HG03139 (cell line): Measurements from ENCODE around the gene IFNAR2.
A peak's percentile ranks its signal among the peaks of the same experiment; 100 is the strongest.

Experiments used
- ATAC-seq: cut with Tn5 transposase; IDR thresholded peaks from one replicate; pipeline ENCODE4 v1.9.1; 2021; ENCODE audit not compliant: unreplicated experiment

IFNAR2 gene

DNA sequence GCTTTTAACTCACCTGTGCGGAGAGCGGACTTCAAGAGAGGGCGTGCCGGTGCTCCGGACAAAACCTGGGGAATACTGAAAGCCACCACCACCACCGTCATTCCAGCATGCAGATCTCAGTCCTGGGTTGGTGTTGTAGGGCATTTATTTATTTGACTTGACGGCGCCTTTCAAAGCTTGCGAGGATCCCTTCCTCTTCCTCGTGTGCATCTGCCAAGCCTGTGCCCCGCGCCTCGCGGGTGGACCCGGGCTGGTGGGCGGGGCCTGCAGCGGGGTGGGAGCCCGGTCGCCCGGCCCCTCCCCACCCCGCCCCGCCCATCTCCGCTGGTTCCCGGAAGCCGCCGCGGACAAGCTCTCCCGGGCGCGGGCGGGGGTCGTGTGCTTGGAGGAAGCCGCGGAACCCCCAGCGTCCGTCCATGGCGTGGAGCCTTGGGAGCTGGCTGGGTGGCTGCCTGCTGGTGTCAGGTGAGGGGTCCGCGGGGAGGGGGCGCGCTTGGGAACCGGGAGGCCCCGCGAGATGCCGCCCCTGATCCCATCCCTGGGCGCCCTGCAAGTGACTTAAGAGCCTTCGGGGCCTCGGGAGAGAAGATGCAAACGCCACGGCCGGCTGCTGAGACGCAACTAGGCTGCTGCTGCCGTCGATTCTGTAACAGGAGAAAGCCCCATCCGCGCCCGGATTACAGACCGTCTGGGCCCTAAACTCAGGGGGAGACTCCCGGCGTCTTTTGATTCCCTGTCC, 36.5 kb downstream of the IFNAR2 start, which contains the start of gene IL10RB:
TSS of gene IL10RB (plus strand) at position 318 of the 739 bp plus-strand sequence. CDS start at position 417, 99 bp downstream.
- no peak for ATAC-seq

GRCh38 chr21:33266789-33267135, 37.0 kb downstream of the IFNAR2 start:
- no peak for ATAC-seq

DNA sequence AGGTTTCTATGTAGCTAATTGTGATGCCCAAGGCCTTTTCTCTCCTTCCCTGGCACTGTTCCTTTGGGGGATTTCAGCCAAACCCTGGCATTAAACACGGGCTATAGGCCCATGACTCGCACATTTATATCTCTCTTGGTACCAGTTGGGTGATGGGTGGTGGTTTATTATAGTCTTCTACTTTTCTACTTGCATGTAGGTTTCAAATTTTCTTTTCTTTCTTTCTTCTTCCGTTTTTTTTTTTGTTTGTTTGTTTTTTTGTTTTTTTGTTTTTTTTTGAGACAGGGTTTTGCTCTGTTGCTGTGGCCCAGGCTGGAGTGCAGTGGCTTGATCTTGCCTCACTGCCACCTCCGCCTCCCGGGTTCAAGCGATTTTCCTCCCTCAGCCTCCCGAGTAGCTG, 37.5 kb downstream of the IFNAR2 start:
- ATAC-seq, result no peak

- ATAC-seq, result no peak
Measured at GRCh38 chr21:33268393-33268736, 38.6 kb downstream of the IFNAR2 start.

DNA sequence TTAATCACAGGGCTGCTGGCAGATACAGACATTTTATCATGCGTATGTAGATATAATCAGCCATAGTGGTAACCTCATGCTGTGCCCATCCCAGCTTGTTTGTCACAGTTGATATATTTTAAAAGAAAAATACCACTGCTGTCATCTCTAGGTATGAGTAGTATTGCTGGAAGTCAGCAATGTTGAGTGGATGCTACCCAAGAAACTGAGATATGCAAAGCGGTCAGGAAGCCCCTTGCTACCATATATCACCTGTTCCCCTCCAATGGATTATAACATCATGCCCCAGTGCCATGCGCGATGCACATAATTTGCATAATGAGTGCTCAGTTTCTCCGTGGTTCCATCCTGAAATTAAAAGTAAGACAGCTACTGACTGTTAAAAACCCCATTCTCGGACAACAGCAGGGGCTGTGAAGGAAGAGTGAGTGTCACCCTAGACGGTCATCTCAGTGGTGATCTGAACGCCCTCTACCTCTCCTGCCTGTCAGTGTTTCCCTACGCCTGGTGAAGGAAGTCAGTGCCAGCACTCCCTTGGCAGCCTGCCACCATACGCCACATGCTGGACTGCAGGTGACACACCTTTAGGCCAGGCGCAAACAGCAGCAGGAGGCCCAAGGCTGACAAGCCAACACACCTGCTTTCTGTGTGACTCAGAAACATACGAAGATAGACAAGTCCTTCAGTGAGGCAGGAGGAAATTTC, 39.2 kb downstream of the IFNAR2 start:
- peak; percentile 43 for ATAC-seq

GRCh38 chr21:33270986-33271385, 41.2 kb downstream of the IFNAR2 start:
- no peak for ATAC-seq

- ATAC-seq, result no peak
Measured at GRCh38 chr21:33273044-33273443, 43.3 kb downstream of the IFNAR2 start.

GRCh38 chr21:33278721-33279120, 49.0 kb downstream of the IFNAR2 start:
- ATAC-seq, result no peak

- no peak for ATAC-seq
Measured at GRCh38 chr21:33279330-33279820, 49.6 kb downstream of the IFNAR2 start.
